HG03354 (cell line): ENCODE measurements around the gene ABHD16A.

ENCODE experiments used
- ATAC-seq: cut with Tn5 transposase; IDR thresholded peaks from one replicate; pipeline ENCODE4 v1.9.1; 2021; ENCODE audit warnings: mild to moderate bottlenecking; ENCODE audit not compliant: unreplicated experiment, poor library complexity, severe bottlenecking

Gene ABHD16A

DNA sequence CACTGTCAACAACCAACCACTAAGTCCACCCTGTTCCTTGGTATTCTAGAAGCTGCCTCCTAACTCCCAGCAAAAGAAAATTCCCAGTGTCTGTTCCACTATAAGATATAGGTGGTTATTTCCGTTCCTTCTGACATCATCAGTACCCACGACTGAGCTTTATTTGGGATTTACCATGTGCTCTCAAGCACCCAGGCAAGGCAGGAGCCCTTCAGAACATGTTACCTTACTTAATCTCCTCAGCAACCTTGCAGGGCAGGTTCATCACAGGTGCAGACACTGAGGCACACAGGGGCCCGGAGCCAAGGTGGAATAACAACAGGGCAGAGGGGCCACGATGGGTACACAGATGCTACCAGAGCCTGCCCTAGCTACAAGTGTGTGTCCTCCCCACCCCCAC lies 10.8 kb downstream of the ABHD16A start:
- no peak for ATAC-seq

DNA sequence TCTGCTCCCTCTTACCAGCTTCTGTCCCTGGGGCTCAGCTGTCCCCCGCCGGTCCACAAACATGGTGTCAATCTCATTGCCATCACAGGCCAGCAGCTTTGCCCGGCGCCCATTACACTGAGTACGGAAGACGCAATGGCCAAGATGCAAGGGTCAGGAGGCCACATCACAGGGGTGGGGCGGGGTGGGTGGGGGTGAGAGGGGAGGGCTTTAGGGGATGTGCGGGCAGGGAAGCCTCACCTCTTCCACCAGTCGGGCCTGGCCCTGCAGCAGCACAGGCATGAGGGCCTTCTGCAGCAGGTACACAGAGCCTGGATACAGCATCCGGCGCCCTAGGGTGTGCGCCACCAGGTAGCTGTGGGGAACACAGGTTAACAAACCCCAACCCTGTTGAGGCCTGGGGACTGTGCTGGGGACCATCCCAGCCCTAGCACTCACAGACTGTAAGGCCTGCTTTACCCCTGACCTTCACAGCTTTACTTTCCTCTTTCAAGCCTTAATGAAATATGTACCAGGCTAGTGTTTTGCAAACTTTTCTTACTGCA lies 11.5 kb downstream of the ABHD16A start:
- ATAC-seq: no peak

DNA sequence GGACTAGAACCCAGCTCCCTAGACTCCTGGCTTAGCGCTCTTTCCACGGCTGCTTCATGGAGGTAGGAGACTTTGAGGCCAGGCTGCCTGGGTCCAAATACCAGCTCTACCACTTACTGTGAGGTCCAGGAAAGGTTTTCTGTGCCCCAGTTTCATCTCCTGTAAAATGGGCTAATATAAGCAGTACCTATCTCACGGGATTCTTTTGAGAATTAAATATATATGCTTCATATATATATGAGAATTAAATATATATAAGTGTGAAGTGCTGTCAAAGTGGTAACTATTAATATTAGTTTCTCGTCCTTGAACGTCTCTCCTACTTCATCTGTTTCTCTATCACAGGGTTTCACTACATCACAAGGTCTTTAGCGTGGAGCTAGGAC lies 12.1 kb downstream of the ABHD16A start:
- no peak for ATAC-seq

DNA sequence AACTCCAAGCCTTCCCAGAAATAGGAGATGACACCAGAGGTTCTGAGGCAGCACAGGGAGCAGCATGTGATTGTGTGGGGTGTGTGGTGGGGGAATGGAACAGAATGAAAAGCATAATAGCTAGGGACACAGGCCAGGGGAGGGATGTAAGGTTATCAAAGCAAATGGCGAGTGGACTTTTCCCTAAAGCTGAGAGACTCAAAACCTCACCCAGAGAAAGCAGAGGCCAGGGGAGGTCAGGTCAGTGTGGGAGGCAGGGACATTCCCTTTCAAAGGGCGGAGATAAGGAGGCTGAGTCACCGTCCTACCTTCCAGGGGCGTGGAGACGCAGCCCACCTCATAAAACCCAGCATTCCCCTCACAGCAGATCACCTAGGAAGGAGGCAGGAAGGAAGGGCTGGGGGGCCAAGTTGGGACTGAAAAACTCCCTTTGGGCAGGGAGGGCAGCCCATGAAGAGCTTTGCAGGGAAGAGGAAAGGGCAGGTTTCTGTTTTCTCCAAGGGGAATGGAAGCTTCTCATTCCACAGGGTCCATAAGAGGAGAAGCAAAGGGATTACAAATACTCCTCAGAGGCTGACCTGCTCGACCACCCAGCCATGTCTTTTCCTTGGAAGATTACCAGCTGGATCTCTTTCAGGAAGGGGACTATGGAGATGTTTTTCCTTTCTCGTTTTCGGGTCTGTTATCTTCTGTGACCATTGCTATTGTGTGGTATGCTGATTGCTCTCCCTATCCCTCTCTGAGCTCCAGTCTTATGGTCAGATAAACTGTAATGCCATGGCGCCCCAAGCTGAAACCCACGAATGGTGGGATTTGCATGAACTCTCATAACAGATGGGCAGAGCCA lies 12.7 kb downstream of the ABHD16A start:
- no peak for ATAC-seq

DNA sequence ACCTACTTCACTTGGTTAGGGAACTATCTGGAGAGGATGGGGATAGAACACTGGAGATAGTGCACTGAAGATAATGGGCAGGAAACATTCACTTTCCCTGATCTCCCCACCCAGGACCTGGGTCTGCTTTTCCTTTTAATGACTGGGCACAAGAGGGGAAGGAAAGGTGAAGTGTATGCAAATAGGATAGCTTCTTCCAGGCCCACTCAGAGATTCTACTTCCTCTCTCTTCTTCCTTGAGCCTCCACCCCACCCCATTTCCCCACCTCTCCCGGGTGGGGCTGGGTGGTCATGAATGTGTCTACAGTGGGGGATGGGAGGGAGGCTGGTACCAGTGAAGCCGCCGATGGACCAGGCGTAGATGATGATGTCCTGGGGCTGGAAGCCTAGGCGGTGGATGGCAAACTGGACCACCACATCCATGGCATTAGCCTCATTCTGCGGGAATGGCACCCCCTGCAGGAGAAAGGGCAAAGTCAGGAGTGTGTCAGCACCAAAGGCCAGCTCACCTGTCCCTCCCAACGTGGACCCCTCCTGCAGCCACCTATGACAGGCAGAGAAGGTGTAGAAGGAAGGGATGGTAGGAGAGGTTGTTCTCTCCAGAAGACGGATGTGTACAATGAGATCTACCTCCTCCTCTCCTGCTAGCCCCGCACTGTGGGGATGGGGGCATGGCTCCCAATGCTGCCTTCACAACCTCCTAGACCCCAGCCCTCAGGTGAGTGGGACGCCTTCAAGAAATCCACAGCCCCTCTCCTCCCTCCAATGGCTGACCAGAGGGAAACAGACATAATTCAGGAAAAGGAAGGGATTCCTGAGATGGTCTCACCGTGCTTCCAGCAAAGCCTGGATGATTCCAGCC lies 13.6 kb downstream of the ABHD16A start:
- no peak for ATAC-seq

DNA sequence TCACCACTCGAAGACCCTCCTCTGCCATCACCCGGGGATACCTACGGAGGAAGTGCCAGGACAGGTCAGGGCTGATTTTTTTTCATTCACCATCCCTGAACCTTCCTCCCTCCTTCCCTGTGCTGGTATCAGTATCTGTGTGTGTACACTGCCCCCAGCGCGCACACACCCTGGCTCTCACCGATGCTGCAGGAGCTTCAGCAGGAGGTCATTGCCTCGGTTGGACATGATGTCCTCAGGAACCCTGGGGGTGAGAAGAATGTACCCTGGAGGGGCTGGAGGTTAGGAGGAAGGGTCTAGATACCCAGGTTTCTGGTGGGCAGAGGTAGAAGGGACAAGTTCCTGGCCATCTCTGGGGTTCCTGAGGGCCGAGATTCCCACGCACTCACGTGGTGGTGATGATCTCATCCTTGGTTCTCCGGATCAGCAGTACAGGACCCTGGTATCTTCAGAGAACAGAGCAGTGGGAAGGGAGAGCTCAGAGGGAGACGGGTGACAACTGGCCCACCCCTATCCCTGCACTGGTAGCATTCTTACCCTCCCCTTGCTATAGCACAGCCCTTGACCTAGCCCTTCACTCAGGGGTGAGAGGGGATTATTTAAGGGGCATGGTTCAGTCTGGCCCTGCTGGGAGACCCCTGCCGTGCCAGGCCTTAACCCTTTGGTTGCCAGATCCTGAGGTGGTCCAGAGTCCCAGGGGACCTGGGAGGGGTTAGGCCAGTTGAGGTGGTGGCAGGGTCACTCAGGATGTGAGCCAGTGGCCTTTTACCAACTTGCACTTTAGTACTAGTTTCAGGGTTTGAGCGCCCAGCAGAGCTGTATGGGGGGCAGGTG lies 15.0 kb downstream of the ABHD16A start:
- no peak for ATAC-seq

DNA sequence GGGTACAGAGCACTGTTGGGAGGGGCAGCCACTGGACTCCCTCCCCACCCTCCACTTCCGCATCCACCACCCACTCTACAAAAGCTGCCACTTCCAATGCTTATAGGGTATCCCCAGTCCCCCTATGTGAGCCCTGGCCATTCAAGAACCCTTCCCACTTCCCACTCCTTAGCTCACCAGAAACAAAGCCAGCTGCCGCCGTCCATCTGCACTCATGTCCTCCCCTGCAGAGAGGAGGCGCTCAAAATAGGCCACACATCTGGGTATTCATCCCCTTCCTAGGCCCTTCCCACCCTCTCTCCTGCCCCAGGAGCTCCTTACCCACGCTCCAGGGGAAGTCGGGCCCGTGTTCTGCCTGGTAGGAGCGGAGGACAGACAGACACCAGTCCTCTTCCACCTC lies 15.8 kb downstream of the ABHD16A start:
- no peak for ATAC-seq

DNA sequence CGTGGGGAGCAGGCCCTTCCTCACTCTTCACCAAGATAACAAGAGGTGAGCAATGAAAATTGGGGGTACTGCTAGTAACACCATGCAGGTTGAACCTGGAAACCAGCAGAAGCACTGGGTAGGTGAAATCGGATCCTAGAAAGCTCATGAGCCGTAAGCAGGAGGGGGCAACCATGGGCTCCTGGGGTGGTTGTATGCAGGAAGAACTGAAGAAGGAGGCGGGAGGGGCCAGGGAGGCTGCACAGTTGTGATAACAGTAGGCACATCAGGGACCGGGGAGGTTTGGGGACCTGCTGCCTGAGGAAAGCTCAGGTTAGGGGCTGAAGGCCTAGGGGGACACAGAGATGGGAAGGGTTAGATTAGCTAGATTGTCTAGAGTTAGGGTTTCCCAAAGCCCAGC lies 16.6 kb downstream of the ABHD16A start:
- no peak for ATAC-seq

DNA sequence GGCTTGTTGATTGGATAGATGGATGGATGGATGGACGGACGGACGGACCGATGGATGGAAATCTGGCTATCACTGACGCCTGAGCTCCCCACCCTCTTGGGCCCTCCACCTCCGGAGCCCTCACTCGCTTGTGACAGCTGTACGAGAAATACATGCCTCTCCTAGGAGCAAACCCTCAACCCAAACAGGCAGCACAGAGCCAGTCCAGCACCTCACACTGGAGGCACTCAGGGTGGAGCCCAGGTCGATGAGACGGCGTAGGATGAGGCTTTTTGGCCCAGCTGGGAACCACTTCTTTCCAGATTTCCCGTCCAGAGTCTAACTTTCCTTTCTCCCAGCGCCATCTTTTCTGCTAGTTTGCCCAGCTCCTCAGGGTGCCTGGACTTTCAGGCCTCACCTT lies 19.5 kb downstream of the ABHD16A start:
- no peak for ATAC-seq

DNA sequence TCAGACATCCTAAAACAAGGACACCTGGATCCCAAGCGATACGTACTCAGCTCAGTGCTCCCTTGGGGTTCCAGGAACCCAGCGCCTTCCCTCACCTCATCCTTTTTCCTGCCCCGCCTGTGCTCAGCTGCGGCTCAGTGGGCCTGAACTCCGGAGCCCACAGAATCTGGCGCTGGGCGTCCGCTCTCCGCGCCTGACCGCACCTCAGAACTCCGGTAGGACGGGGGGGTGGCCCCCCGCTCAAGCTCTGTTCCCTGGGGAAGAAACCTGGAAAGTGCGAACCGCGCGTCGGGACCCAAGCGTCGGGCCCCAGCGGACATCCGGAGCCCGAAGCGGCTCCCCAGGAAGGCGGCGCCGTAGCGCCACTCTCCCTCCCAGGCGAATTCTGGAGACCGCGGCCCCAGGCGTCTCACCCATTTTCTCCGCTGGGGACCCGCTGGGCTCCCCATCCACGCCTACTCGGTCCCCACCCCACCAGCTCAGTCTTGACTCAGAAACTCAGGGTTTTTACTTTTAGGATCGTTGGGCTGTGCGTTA lies 21.9 kb downstream of the ABHD16A start:
- peak; percentile 39 for ATAC-seq

DNA sequence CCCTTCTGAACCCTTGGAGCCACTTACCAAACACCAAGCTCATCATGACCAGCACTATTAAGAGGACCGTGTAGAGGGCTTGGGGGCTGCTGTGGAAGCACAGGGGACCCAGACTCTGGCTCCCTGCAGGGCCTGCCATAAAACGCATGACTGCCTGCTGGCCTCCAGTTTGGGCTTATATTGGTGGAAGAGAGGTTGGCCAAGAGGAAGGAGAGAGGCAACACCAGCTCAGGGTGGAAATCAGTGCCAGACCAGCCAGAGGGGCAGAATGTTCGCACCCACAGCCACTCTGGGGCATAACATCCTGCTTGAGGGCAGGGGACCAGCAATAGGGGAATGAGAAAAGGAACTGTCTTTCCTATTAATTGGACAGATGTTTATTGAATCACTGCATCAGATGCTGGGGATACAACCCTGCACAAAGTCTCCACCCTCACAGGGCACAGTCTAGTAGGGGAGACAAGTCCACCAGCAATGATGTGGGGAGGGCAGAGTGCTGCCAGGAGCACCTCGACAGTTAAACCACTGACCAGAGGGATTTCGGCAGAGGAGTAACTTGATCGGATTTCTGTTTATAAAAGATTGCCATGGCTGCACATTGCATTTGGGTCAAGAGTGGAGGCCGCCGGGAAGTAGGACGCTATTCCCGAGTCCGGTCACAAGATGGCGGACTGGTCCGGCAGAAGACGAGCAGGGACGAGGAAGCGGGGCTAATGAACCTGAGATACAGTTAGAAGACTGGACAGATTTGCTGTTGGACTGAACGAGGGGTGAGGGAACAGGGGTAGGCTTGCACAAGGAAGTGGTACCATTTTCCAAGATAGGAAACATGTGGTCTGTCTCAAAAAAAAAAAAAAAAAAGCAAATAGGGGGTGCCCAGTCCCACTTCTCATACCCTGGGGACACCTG lies 22.6 kb downstream of the ABHD16A start, which contains the start of gene LY6G5C:
Gene LY6G5C (minus strand): TSS at position 842 of the 909 bp plus-strand sequence. CDS start 694 bp downstream, at position 148.
- ATAC-seq: peak; percentile 48

DNA sequence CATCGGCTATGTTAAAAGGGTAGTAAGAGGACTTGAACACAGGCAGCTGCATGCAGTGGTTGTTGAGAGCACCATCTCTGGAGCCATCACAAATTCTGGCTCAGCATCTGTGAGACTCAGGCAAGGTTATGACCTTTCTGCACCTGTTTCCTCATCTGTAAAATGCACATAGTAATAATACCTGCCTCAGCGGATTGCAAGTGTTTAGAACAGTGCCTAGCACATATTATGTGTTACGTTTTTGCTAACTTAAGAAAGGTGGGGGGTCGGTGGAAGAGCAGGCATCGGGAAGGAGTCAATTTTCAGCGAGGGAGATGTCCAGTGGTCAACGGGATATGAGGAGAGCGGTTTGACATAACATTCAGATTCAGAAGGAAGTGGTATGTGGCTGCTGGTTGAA lies 25.2 kb downstream of the ABHD16A start:
- no peak for ATAC-seq

DNA sequence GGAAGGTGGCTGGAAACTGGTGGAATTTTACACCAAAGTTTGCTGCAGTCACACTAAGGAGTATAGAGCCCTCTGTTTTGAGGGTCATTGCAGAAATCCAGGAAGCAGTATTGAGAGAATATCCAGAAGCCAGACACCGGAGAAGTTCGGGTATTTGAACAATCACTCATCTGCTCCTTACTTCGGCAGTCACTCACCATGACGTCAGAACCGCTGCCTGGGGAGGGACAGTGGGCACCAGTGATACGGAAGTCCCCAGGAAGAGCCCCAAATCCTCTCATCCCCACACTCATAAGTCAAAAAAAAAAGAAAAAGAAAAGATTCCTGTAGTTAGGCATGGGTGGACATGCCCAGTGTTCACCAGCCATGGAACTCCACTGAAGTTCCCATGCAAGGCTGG lies 26.2 kb downstream of the ABHD16A start:
- no peak for ATAC-seq

DNA sequence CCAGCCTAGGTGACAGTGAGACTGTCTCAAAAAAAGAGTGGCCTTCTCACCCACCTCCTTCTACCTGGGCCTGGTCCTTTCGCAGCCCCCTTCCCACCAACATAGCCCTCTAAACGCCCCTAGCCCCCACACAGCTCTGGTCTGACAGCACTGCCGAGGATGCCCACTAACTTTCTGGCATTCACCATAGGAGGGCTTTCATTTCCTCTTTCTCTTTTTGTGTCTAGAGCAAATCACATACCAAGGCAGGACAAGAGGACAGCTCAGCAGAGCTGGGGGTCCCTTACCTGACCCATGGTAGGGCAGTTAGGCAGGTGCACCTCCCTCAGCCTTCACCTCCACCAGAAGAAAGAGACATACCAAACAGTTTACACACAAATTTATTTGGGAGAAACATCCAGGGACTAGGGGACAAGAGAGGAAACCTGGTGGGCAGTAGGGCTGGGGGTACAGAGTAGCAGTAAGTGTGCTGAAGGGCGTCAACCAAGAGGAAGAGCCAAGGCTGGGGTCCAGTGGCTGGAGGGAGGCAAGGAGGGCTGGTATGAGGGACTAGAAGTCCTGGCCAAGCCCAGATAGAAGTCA lies 26.7 kb downstream of the ABHD16A start:
- ATAC-seq: no peak

DNA sequence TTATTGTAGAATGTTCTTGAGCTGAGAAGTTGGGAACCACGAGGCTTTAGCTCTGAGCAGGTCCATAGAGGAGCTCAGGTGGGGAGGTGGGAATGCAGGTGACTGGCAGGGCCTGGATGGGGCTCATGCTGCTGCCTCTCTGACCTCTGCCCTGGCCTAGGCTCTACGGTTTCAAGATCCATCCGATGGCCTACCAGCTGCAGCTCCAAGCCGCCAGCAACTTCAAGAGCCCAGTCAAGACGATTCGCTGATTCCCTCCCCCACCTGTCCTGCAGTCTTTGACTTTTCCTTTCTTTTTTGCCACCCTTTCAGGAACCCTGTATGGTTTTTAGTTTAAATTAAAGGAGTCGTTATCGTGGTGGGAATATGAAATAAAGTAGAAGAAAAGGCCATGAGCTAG lies 33.4 kb downstream of the ABHD16A start, which contains the start of gene LY6G5B:
Gene LY6G5B (plus strand): TSS at position 301 of the 400 bp plus-strand sequence. CDS start 975 bp downstream, outside the sequence.
- ATAC-seq: no peak

DNA sequence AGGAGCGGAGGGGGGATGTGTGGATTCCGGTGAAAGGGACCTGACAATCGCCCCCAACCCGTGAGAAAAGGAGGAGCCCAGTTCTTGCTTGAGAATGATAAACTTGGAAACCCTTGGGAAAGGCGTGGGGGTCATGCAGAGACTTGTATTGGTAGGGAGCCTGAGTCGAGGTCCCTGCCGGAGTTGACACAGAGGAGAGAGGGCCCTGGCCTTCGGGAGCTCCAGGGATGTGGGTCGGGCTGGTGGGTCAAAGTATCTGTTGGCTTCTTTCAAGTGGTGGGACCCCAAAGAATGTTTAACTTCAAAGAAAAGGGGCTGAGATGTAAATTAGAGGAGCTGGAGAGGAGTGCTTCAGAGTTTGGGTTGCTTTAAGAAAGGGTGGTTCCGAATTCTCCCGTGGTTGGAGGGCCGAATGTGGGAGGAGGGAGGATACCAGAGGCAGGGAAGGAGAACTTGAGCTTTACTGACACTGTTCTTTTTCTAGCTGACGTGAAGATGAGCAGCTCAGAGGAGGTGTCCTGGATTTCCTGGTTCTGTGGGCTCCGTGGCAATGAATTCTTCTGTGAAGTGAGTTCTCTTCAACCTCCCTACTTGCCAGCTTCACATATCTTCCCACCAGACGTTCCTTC lies 36.7 kb downstream of the ABHD16A start:
- no peak for ATAC-seq

DNA sequence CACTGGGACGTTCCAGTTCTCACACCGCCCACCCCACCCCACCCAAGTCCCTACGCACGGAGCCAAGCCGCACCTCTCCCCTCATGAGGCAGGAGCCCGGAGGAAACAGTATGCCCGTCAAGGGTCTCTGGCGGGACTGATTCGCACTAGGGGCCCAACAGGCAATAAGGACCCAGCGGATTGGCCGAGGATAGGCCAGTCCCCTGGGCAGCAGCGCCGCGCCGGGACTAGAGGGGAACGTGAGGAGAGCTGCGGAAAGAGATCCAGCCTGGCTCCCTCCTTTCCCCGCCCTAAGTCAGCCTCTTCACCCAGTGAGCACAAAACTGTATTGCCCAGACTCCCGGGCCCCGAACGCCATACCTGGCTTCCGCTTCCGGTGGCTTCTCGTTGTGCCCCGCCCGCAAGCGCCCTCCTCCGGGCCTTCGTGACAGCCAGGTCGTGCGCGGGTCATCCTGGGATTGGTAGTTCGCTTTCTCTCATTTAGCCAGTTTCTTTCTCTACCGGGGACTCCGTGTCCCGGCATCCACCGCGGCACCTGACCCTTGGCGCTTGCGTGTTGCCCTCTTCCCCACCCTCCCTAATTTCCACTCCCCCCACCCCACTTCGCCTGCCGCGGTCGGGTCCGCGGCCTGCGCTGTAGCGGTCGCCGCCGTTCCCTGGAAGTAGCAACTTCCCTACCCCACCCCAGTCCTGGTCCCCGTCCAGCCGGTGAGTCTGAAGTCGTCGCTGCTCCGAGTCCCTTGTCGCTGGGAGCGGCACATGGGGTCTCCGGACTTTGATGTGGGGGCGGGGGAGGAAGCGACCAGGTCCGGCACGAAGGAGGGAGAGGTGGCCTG lies 37.4 kb downstream of the ABHD16A start, which contains the start of gene CSNK2B:
Gene CSNK2B (plus strand): TSS at position 580 of the 836 bp plus-strand sequence. CDS start 752 bp downstream, outside the sequence.
- ATAC-seq: peak; percentile 82
